ENCODE data around the gene ETV3L.

The ETV3L gene

GRCh38 chr1:157144509-157144908 is 44.9 kb upstream of the ETV3L start:
- H3K4me1 ChIP-seq = peaks cover 0 to 13% (median 4%) of the 10 kb centered on the region in 4 donors
- no peak for TF ChIP-seq CTCF (IDR thresholded peaks at IDR 0.05)

GRCh38 chr1:157142765-157143423 is 43.3 kb upstream of the ETV3L start:
- Histone ChIP-seq H3K36me3 (no peaks in the 10 kb centered on the region), H3K27me3 (no peaks in the 10 kb centered on the region), H3K9me3 (no peaks in the 10 kb centered on the region), H3K27ac (no peak overlapping the region), H3K4me1 (peaks cover 0 to under 1% (median 0%) of the 10 kb centered on the region in 4 donors), H3K4me3 (no peak overlapping the region)
- TF ChIP-seq CTCF (IDR thresholded peaks at IDR 0.05) = no peak
- no peak for DNase-seq
- intact Hi-C loops (cut with DNase I; ENCODE audit: low total_unique reads) = no loop called here

More at GRCh38 chr1:157144509-157144908, 44.9 kb upstream of the ETV3L start:
- Histone ChIP-seq H3K9me3 (no peaks in the 10 kb centered on the region), H3K36me3 (no peaks in the 10 kb centered on the region), H3K4me3 (no peak overlapping the region), H3K27me3 (no peaks in the 10 kb centered on the region), H3K27ac (no peak overlapping the region)
- no peak for DNase-seq
- intact Hi-C loops (cut with DNase I; ENCODE audit: low total_unique reads) = no loop called here

- Histone ChIP-seq H3K9me3 (no peaks in the 10 kb centered on the region), H3K27ac (no peak overlapping the region), H3K27me3 (no peaks in the 10 kb centered on the region), H3K36me3 (no peaks in the 10 kb centered on the region), H3K4me3 (no peak overlapping the region), H3K4me1 (peaks cover 0 to 5% (median 3%) of the 10 kb centered on the region in 4 donors)
- intact Hi-C loops (cut with DNase I; ENCODE audit: low total_unique reads) = no loop called here
- DNase-seq = no peak
- no peak for TF ChIP-seq CTCF (IDR thresholded peaks at IDR 0.05)
Observed at GRCh38 chr1:157142201-157142600, 42.6 kb upstream of the ETV3L start.

- TF ChIP-seq CTCF (IDR thresholded peaks at IDR 0.05) = no peak
- Histone ChIP-seq H3K4me1 (peaks cover 0 to 13% (median 11%) of the 10 kb centered on the region in 4 donors), H3K9me3 (no peaks in the 10 kb centered on the region), H3K27me3 (no peaks in the 10 kb centered on the region), H3K27ac (no peak overlapping the region), H3K4me3 (no peak overlapping the region), H3K36me3 (no peaks in the 10 kb centered on the region)
- no peak for DNase-seq
- intact Hi-C loops (cut with DNase I; ENCODE audit: low total_unique reads) = no loop called here
Observed at GRCh38 chr1:157141212-157141855, 41.7 kb upstream of the ETV3L start.

- Histone ChIP-seq H3K27ac (no peak overlapping the region), H3K27me3 (no peaks in the 10 kb centered on the region), H3K4me3 (no peak overlapping the region), H3K9me3 (no peaks in the 10 kb centered on the region), H3K36me3 (peaks cover 7 to 11% (median 9%) of the 10 kb centered on the region in 3 donors), H3K4me1 (peaks cover 0 to 24% (median 21%) of the 10 kb centered on the region in 4 donors)
- no peak for DNase-seq
- intact Hi-C loops (cut with DNase I; ENCODE audit: low total_unique reads) = no loop called here
- TF ChIP-seq CTCF (IDR thresholded peaks at IDR 0.05) = no peak
Observed at GRCh38 chr1:157140063-157140588, 40.5 kb upstream of the ETV3L start.
